ENCODE data around the gene FIS1. TPM values are rescaled to one million over a fixed set of nuclear protein-coding genes. Genes with fewer than 3 reads are reported as not detected.

Gene FIS1
- total and polyA plus RNA-seq, 11 donors, result 204 to 491 (median 282) TPM

DNA sequence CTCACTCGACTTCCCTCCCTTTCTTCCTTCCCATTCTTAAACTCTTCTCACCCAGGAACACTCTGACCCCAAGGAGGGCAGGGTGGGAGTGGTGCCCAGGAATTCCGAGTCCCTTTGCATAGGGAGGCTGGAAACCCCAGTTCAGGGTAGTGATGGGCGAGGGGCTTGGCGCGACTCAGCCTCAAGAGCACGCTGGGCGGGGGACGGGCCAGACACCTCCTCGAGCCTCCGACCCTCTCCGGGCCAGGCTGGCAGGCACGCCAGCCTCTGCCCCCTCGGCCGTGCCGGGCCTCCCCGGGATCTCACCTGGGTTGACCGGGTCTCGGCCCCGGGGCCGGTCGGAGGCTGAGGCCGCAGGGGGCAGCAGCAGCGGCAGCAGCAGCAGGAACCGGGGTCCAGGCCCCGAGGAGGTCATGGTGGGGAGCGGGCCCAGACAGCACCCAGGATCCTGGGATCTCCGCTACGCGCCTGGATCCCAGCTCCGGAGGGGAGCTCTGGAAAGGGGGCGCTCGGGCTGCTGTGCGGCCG, 28.0 kb downstream of the FIS1 start:
- WGBS, 4 donors, result 1% methylated on average over 18 to 34 of the region's 34 CpGs
- Histone ChIP-seq H3K4me1 (peaks cover 4 to 48% (median 31%) of the 10 kb centered on the region in 12 donors), H3K9me3 (no peaks in the 10 kb centered on the region), H3K4me3 (peak overlapping the region; percentile 53 to 95 (median 80)), H3K27ac (peak overlapping the region in 11 of 12 donors; percentile 82 to 97 (median 91)), H3K36me3 (peaks cover 0 to 51% (median 31%) of the 10 kb centered on the region in 9 donors), H3K27me3 (no peaks in the 10 kb centered on the region)
- ATAC-seq (peak in 1 of 4 donors; percentile 4), DNase-seq (no peak)
- TF ChIP-seq POLR2A (IDR thresholded peaks at IDR 0.05) (no peak), CTCF (IDR thresholded peaks at IDR 0.05) (no peak)
- intact Hi-C loops (cut with DNase I), result loop anchor here in 7 of 10 donors (1.0 to 10.0 kb wide), 4 partner anchors 27 to 68 kb away; partner anchors contain the start of gene FIS1 (in 1 of the 7)

GRCh38 chr7:101216001-101216859, 28.7 kb downstream of the FIS1 start:
- intact Hi-C loops (cut with DNase I), result loop anchor here in 5 of 10 donors (2.0 to 10.0 kb wide), 3 partner anchors 29 to 69 kb away; partner anchors contain the start of gene FIS1 (in 1 of the 5)
- no peak for DNase-seq

DNA sequence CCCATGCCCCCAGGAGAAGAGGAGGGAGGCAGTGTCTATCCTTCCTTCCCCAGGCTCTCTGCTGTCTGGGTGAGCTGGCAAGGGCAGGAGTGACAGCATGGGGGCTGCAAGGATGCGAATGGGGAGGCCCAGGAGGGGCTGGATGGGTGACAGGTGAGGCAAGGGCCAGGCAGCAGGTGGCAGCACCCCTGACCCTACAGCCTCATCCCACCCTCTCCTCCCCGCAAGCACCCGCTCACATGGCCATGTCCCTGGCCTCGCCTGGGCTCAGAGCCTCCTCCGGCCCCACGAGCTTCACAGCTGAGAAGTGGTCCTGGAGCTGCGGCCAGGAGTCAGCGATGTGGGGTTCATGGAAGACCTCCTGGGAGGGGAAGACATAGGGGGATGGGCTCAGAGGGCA, 32.9 kb downstream of the FIS1 start:
- H3K27me3 ChIP-seq, result no peaks in the 10 kb centered on the region
- TF ChIP-seq POLR2A (IDR thresholded peaks at IDR 0.05) (no peak), CTCF (IDR thresholded peaks at IDR 0.05) (no peak)
- no peak for DNase-seq
- H3K4me1 ChIP-seq, result peaks cover 0 to 23% (median 11%) of the 10 kb centered on the region in 12 donors
- H3K9me3 ChIP-seq, result no peaks in the 10 kb centered on the region
- no peak for ATAC-seq
- 93 to 97% (median 95%) methylated on average over 8 of the region's 8 CpGs for WGBS, 4 donors
- H3K27ac ChIP-seq, result no peak overlapping the region
- intact Hi-C loops (cut with DNase I), result loop anchor here in 2 of 10 donors (5.0 to 10.0 kb wide), 2 partner anchors 40 to 73 kb away; no protein-coding TSS in a partner anchor
- no peak overlapping the region for H3K4me3 ChIP-seq
- H3K36me3 ChIP-seq, result peaks cover 0 to 91% (median 77%) of the 10 kb centered on the region in 9 donors

More at GRCh38 chr7:101216001-101216859, 28.7 kb downstream of the FIS1 start:
- peak overlapping the region; percentile 53 to 95 (median 80) for H3K4me3 ChIP-seq
- no peaks in the 10 kb centered on the region for H3K9me3 ChIP-seq
- WGBS, 4 donors, result 63 to 73% (median 67%) methylated on average over 31 of the region's 31 CpGs
- no peaks in the 10 kb centered on the region for H3K27me3 ChIP-seq
- H3K36me3 ChIP-seq, result peaks cover 0 to 54% (median 38%) of the 10 kb centered on the region in 9 donors
- peaks cover 4 to 48% (median 31%) of the 10 kb centered on the region in 12 donors for H3K4me1 ChIP-seq
- TF ChIP-seq CTCF (IDR thresholded peaks at IDR 0.05) (no peak), POLR2A (IDR thresholded peaks at IDR 0.05) (no peak)
- ATAC-seq, result no peak
- H3K27ac ChIP-seq, result peak overlapping the region in 10 of 12 donors; percentile 82 to 97 (median 92)

DNA sequence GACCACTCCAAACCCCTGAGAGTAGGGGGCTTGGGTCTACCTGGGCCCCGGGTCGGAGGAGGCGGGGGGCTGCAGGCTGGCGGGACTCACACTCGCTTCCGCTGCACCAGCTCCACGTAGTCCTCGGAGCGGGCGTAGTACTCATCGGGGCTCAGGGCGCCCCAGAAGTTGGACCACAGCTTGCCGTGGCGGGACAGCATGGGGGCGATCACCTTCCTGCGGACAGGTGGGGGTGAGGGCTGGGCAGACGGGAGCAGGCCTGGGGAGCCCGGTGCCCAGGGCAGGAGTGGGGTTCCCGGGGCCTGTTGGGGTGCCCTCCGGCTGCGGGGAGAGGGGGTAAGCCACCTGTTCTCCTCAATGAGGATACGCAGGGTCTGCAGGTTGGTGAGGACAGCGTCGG, 33.4 kb downstream of the FIS1 start:
- ATAC-seq (peak in 1 of 4 donors; percentile 4), DNase-seq (no peak)
- TF ChIP-seq CTCF (IDR thresholded peaks at IDR 0.05) (no peak), POLR2A (IDR thresholded peaks at IDR 0.05) (no peak)
- 92 to 98% (median 96%) methylated on average over 15 to 24 of the region's 24 CpGs for WGBS, 4 donors
- H3K9me3 ChIP-seq, result no peaks in the 10 kb centered on the region
- intact Hi-C loops (cut with DNase I), result loop anchor here in 2 of 10 donors (5.0 to 10.0 kb wide), 2 partner anchors 41 to 73 kb away; no protein-coding TSS in a partner anchor
- H3K27ac ChIP-seq, result no peak overlapping the region
- H3K36me3 ChIP-seq, result peaks cover 0 to 95% (median 78%) of the 10 kb centered on the region in 9 donors
- no peak overlapping the region for H3K4me3 ChIP-seq
- H3K4me1 ChIP-seq, result peaks cover 0 to 18% (median 7%) of the 10 kb centered on the region in 12 donors
- no peaks in the 10 kb centered on the region for H3K27me3 ChIP-seq
